IMR-90 (cell line): ENCODE measurements around the gene RPS29. TPM values are rescaled to one million over a fixed set of nuclear protein-coding genes. Genes with fewer than 3 reads are reported as not detected.
A peak's percentile ranks its signal among the peaks of the same experiment; 100 is the strongest.

Experiments
- ATAC-seq: fragments of 200-7000 bp; cut with Tn5 transposase; 2 replicates; pipeline ENCODE4 v1.9.1; 2020; ENCODE audit warnings: low read depth, mild to moderate bottlenecking, moderate library complexity
- BruUV-seq: library from RNA; stranded (reverse); fragments of 400-500 nt; replicated peaks from 2 replicates; lab custom pipeline; 2021; lab: Mats Ljungman, UMichigan
- CTCF ChIA-PET: fragments of 300-600 bp; formaldehyde crosslinking; extraction: SDS; loops from one replicate; lab custom pipeline; 2021; ENCODE audit warnings: antibody characterized with exemption; lab: Yijun Ruan, JAX
- POLR2A ChIA-PET: fragments of 300-600 bp; sonication (Branson Sonifier 250); formaldehyde crosslinking; loops from one replicate; lab custom pipeline; 2022; ENCODE audit warnings: antibody characterized with exemption; ENCODE audit not compliant: unreplicated experiment; lab: Charles Lee
- DNase-seq: peaks from one replicate; pipeline ENCODE4 v3.0.0; 2013
- H2AFZ ChIP-seq: replicated peaks from 2 replicates; pipeline ENCODE3; 2013; ENCODE audit warnings: low read length, mild to moderate bottlenecking; ENCODE audit not compliant: poor library complexity
- H2AK5ac ChIP-seq: 2 replicates; pipeline ENCODE4 v1.6.1; 2013; ENCODE audit warnings: low read depth, low read length, inconsistent platforms
- H2AK9ac ChIP-seq: replicated peaks from 2 replicates; pipeline ENCODE3; 2013; ENCODE audit warnings: mild to moderate bottlenecking, low read depth, low read length, moderate library complexity; ENCODE audit not compliant: poor library complexity
- H2BK120ac ChIP-seq: 2 replicates; pipeline ENCODE4 v1.6.1; 2013; ENCODE audit warnings: low read depth, low read length, inconsistent platforms
- H2BK15ac ChIP-seq: 3 replicates; pipeline ENCODE4 v1.6.1; 2013; ENCODE audit warnings: low read depth, low read length, inconsistent platforms
- H2BK20ac ChIP-seq: 2 replicates; pipeline ENCODE4 v1.6.1; 2013; ENCODE audit warnings: low read depth, mild to moderate bottlenecking, inconsistent platforms, low read length, moderate library complexity
- H2BK5ac ChIP-seq: 2 replicates; pipeline ENCODE4 v1.6.1; 2013; ENCODE audit warnings: mild to moderate bottlenecking, low read depth, low read length, inconsistent platforms; ENCODE audit not compliant: poor library complexity, severe bottlenecking
- H3K14ac ChIP-seq: replicated peaks from 2 replicates; pipeline ENCODE4 v1.6.1; 2013; ENCODE audit warnings: low read depth, low read length, inconsistent platforms
- H3K18ac ChIP-seq: 2 replicates; pipeline ENCODE4 v1.6.1; 2013; ENCODE audit warnings: low read depth, low read length, control low read depth
- H3K23ac ChIP-seq: 2 replicates; pipeline ENCODE4 v1.6.1; 2013; ENCODE audit warnings: low read depth, low read length, inconsistent platforms
- H3K27ac ChIP-seq: 2 replicates; pipeline ENCODE4 v1.5.1; 2013; ENCODE audit warnings: mild to moderate bottlenecking, control low read depth, low read length; ENCODE audit not compliant: insufficient read depth
- H3K27me3 ChIP-seq: 2 replicates; pipeline ENCODE4 v1.6.1; 2013; ENCODE audit warnings: low read length; ENCODE audit not compliant: control insufficient read depth, insufficient read depth
- H3K36me3 ChIP-seq: 2 replicates; pipeline ENCODE4 v1.6.1; 2013; ENCODE audit warnings: low read length, mixed read lengths; ENCODE audit not compliant: control insufficient read depth, insufficient read depth
- H3K4ac ChIP-seq: 2 replicates; pipeline ENCODE4 v1.6.1; 2013; ENCODE audit warnings: low read depth, low read length, inconsistent platforms
- H3K4me1 ChIP-seq: 2 replicates; pipeline ENCODE4 v1.6.1; 2013; ENCODE audit warnings: low read length, mixed read lengths; ENCODE audit not compliant: control insufficient read depth, insufficient read depth
- H3K4me2 ChIP-seq: 2 replicates; pipeline ENCODE4 v1.6.1; 2013; ENCODE audit warnings: low read depth, mild to moderate bottlenecking, control low read depth, low read length, moderate library complexity
- H3K4me3 ChIP-seq: 2 replicates; pipeline ENCODE4 v1.5.1; 2013; ENCODE audit warnings: low read depth, mild to moderate bottlenecking, control low read depth, low read length, moderate library complexity; ENCODE audit not compliant: insufficient read depth
- H3K56ac ChIP-seq: 2 replicates; pipeline ENCODE4 v1.6.1; 2013; ENCODE audit warnings: low read length, inconsistent platforms; ENCODE audit not compliant: insufficient read depth; ENCODE audit errors: extremely low read depth
- H3K79me1 ChIP-seq, 2 experiments: 2 replicates each; pipeline ENCODE4 v1.6.1; 2013; ENCODE audit warnings: low read length in 2 of 2, inconsistent platforms in 1 of 2, low read depth in 1 of 2
- H3K9ac ChIP-seq: 2 replicates; pipeline ENCODE4 v1.6.1; 2013; ENCODE audit warnings: low read depth, low read length, control low read depth
- H3K9me1 ChIP-seq: 2 replicates; pipeline ENCODE4 v1.6.1; 2013; ENCODE audit warnings: low read length, inconsistent platforms; ENCODE audit not compliant: insufficient read depth
- H3K9me3 ChIP-seq: 2 replicates; pipeline ENCODE4 v1.6.1; 2013; ENCODE audit warnings: low read length; ENCODE audit not compliant: control insufficient read depth, insufficient read depth
- H4K20me1 ChIP-seq: 2 replicates; pipeline ENCODE4 v1.6.1; 2013; ENCODE audit warnings: low read length, inconsistent platforms; ENCODE audit not compliant: insufficient read depth
- H4K5ac ChIP-seq: 2 replicates; pipeline ENCODE4 v1.6.1; 2013; ENCODE audit warnings: mild to moderate bottlenecking, low read depth, low read length, control low read depth
- H4K8ac ChIP-seq, 2 experiments: 2 replicates each; pipeline ENCODE4 v1.6.1; 2013; ENCODE audit warnings: low read depth in 2 of 2, low read length in 2 of 2, control low read depth in 1 of 2, inconsistent platforms in 1 of 2
- H4K91ac ChIP-seq: 2 replicates; pipeline ENCODE4 v1.6.1; 2013; ENCODE audit warnings: low read depth, low read length, inconsistent platforms; ENCODE audit not compliant: insufficient read depth
- MAFK ChIP-seq: IDR thresholded peaks from 2 replicates; pipeline ENCODE4 v1.6.1; 2012; ENCODE audit warnings: low read depth, low read length, improper control_type of control experiment
- WGBS, 2 experiments: methylation state at CpG; one replicate each; pipeline versions ENCODE4 v1.1.5 to v1.1.7; 2013; ENCODE audit warnings: missing lambda C conversion rate in 2 of 2; ENCODE audit not compliant: insufficient read length in 1 of 2; ENCODE audit errors: extremely low coverage in 2 of 2; 5-methylcytosine and 5-hydroxymethylcytosine counted together
- dilution Hi-C: fragments of 300-500 bp; cut with HindIII; formaldehyde crosslinking; loops from one replicate; pipeline ENCODE4 v1.14.3; 2018; ENCODE audit warnings: low sequenced_read_pairs; ENCODE audit not compliant: unreplicated experiment
- in situ Hi-C: fragments of 300-500 bp; cut with MboI; formaldehyde crosslinking; loops from 3 replicates; pipeline ENCODE4 v1.14.3; 2019; ENCODE audit warnings: low sequenced_read_pairs, inconsistent platforms, mixed read lengths
- intact Hi-C: fragments of 100-400 bp; cut with micrococcal nuclease; formaldehyde crosslinking; loops from 2 replicates; pipeline ENCODE4 v1.10.0; 2022
- polyA plus RNA-seq, 3 experiments: library from polyadenylated mRNA; depleted of rRNA; stranded (reverse); fragments of >200 nt; gene quantifications; 2 replicates each; pipeline ENCODE4 v1.2.3, GENCODE V29; 2012; ENCODE audit warnings: low replicate concordance in 1 of 3
- total RNA-seq: library from RNA; depleted of rRNA; stranded (reverse); fragments of >200 nt; gene quantifications from 2 replicates; pipeline ENCODE4 v1.2.3, GENCODE V29; 2012

The RPS29 gene
- total and polyA plus RNA-seq, 2 of the 4 experiments (the other 2 are of a cell fraction) = 318 to 10,393 TPM

DNA sequence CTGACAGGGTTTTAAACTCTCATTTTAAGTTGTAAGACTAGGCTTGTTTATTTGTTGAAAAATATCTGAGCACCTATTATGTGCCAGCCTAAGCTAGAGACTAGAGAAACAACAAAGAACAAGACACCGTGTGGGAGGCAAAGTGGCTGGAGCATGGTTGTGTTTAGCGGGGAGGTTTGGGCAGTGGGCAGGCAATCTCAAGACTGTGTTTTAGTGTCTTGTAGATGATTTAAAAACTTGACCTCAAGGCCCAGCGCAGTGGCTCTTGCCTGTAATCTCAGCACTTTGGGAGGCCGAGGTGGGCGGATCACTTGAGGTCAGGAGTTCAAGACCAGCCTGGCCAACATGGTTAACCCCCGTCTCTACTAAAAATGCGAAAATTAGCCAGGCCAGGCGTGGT lies 26.5 kb upstream of the RPS29 start:
- Histone ChIP-seq H3K9ac (no peak overlapping the region), H2BK5ac (no peak overlapping the region), H3K9me1 (peaks cover 7% of the 10 kb centered on the region), H3K4me1 (peaks cover 4% of the 10 kb centered on the region), H2AK9ac (no peak overlapping the region), H3K27me3 (no peaks in the 10 kb centered on the region), H2AFZ (peak overlapping the region; percentile 41), H3K4me3 (no peak overlapping the region), H3K9me3 (no peaks in the 10 kb centered on the region), H2AK5ac (no peak overlapping the region; the same call in 1 of the 2 replicates), H3K27ac (peak overlapping the region; percentile 5; the same call in 1 of the 2 replicates), H3K4me2 (no peak overlapping the region), H4K5ac (no peak overlapping the region), H3K36me3 (peaks cover 3% of the 10 kb centered on the region), H3K14ac (no peak overlapping the region; the same call in 1 of the 2 replicates), H3K23ac (no peak overlapping the region; the same call in 1 of the 2 replicates), H4K91ac (no peak overlapping the region), H2BK20ac (no peak overlapping the region), H4K20me1 (peaks cover 5% of the 10 kb centered on the region), H2BK15ac (no peak overlapping the region), H4K8ac (peak overlapping the region in 1 of 2 experiments; percentile 67; a peak in 1 of 4 replicates), H3K18ac (no peak overlapping the region), H3K4ac (peak overlapping the region; percentile 82), H2BK120ac (peak overlapping the region; percentile 62), H3K79me1 (peaks cover 16 to 34% of the 10 kb centered on the region in 2 experiments), H3K56ac (no peak overlapping the region)
- 79% methylated on average over 5 of the region's 8 CpGs; no CpG with 5 or more reads in 1 of the 2 experiments for WGBS, 2 experiments
- TF ChIP-seq MAFK = no peak
- intact Hi-C loops (no loop called here), dilution Hi-C loops (no loop called here), in situ Hi-C loops (no loop called here)
- ATAC-seq = no peak
- ChIA-PET CTCF (interaction anchor here (0.6 kb wide), 1 partner anchor 265 kb away, joined by 3 read pairs; no protein-coding TSS in a partner anchor), POLR2A (interaction anchor here (0.5 kb wide), 1 partner anchor 534 kb away, joined by 5 read pairs; no protein-coding TSS in a partner anchor)
- DNase-seq = no peak
- no TSS peak for BruUV-seq
